Thyroid gland (tissue), 4 donors: ENCODE measurements around the gene PAPPA2.

ENCODE experiments used
- CTCF ChIP-seq, 6 experiments: fragments of 200-600 bp in 3 of 6; fragments of 450-650 bp in 3 of 6; sonication (generic) in 3 of 6; IDR thresholded peaks; one replicate each; pipeline ENCODE4 v1.5.1; 2016 to 2019; ENCODE audit warnings: antibody characterized with exemption in 6 of 6, mild to moderate bottlenecking in 2 of 6, inconsistent platforms in 1 of 6, moderate library complexity in 1 of 6
- POLR2A ChIP-seq, 2 donors: fragments of 450-650 bp; IDR thresholded peaks; one replicate each; pipeline ENCODE4 v1.6.1; 2017; ENCODE audit warnings: antibody characterized with exemption in 2 of 2, mild to moderate bottlenecking in 2 of 2, moderate library complexity in 1 of 2

- TF ChIP-seq CTCF (IDR thresholded peaks at IDR 0.05): no peak
- no peak for TF ChIP-seq POLR2A (IDR thresholded peaks at IDR 0.05)
These were observed 36.7 kb downstream of the PAPPA2 start for GRCh38 chr1:176499671-176500070.
